ENCODE results near the gene HMCN2. TPM values are rescaled to one million over a fixed set of nuclear protein-coding genes. Genes with fewer than 3 reads are reported as not detected.

Gene HMCN2
- total and polyA plus RNA-seq, 2 experiments from 2014 or later: 0.50 to 0.54 TPM

DNA sequence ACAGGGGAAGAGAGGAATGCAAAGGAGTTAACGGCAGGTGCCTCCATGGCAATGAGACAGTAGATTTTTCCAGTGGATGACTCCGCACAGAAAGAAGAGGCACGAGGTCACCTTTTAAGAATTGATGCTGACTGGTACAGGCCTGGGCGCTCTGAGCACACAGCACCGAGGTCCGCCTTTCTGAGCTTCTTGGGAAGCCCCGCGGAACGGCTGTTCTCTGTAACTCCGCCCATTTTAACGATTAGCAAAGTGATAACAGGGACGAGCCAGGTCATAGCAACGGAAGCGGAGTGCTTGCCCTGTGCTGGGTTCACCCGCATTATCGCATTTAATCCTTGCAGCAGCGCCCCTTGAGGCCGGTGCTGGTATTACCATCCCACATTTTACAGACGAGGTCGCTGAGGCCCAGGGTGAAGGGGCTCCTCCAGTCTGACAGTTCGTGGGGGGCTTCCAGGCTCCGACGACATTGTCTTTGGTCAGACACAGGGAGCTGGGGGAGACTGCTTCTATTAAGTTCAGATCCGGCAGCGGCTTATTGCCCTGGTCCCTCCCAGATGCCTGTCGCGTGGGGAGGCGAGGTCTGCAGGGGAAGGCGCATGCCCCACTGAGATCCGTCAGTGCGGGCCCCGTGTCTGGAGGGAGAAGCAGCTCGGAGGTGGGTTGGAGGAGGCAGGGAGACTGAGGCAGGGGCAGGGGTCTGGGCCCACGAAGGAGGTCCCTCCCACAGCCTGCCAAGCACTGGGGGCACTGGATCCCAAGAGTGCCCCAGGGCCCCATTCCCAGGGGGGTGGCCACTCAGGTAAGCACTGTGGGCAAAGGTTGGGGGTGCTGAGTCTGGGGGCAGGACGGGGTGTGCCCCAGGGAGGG, 22.3 kb upstream of the HMCN2 start:
- Histone ChIP-seq H3K9me2 (replicated peaks; ENCODE audit: insufficient read depth) (no peaks in the 10 kb centered on the region), H3K4me2 (peak overlapping the region; percentile 64), H3K4me3 (no peak overlapping the region), H3K79me2 (no peaks in the 10 kb centered on the region), H3K27me3 (no peaks in the 10 kb centered on the region), H4K20me1 (ENCODE audit: insufficient read depth, poor library complexity, severe bottlenecking) (no peaks in the 10 kb centered on the region), H2AFZ (no peak overlapping the region), H3K4me1 (ENCODE audit: insufficient read depth) (no peaks in the 10 kb centered on the region), H3K36me3 (replicated peaks; ENCODE audit: insufficient read depth, low read depth) (no peaks in the 10 kb centered on the region), H3K27ac (no peak overlapping the region), H3K9me3 (ENCODE audit: low read depth) (no peaks in the 10 kb centered on the region)
- peak; percentile 86 for DNase-seq (ENCODE audit: low spot score)
- TF ChIP-seq EZH2 (IDR thresholded peaks at IDR 0.05; ENCODE audit: borderline replicate concordance): no peak
- TF ChIP-seq, protein P1, sequence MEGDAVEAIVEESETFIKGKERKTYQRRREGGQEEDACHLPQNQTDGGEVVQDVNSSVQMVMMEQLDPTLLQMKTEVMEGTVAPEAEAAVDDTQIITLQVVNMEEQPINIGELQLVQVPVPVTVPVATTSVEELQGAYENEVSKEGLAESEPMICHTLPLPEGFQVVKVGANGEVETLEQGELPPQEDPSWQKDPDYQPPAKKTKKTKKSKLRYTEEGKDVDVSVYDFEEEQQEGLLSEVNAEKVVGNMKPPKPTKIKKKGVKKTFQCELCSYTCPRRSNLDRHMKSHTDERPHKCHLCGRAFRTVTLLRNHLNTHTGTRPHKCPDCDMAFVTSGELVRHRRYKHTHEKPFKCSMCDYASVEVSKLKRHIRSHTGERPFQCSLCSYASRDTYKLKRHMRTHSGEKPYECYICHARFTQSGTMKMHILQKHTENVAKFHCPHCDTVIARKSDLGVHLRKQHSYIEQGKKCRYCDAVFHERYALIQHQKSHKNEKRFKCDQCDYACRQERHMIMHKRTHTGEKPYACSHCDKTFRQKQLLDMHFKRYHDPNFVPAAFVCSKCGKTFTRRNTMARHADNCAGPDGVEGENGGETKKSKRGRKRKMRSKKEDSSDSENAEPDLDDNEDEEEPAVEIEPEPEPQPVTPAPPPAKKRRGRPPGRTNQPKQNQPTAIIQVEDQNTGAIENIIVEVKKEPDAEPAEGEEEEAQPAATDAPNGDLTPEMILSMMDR (IDR thresholded peaks at IDR 0.05; ENCODE audit: poor library complexity): peak; percentile 86
- TF ChIP-seq EZH2phosphoT487 (IDR thresholded peaks at IDR 0.05; ENCODE audit: low read depth, severe bottlenecking, unreplicated experiment): no peak
- 32% methylated on average over 34 of the region's 35 CpGs for WGBS (ENCODE audit: low lambda C conversion rate, missing lambda C conversion rate)

DNA sequence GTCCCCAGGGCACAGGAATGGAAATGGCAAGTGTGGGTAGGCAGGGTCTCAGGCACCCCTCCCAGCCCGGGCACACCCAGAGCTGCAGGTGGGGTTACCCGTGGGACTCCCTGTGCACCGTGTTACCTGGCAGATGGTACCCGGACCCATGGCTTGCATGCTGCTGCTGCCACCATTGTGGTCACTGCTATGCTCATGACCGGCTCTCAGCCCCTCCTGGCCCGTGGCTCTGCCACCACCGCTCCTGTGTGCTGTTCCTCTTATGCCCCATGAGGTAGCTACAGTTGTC, 21.7 kb upstream of the HMCN2 start:
- no peak overlapping the region for H3K4me3 ChIP-seq
- no peaks in the 10 kb centered on the region for H3K79me2 ChIP-seq
- H3K27me3 ChIP-seq: no peaks in the 10 kb centered on the region
- H3K36me3 ChIP-seq (replicated peaks; ENCODE audit: insufficient read depth, low read depth): no peaks in the 10 kb centered on the region
- no peaks in the 10 kb centered on the region for H3K9me2 ChIP-seq (replicated peaks; ENCODE audit: insufficient read depth)
- no peak for TF ChIP-seq EZH2phosphoT487 (IDR thresholded peaks at IDR 0.05; ENCODE audit: low read depth, severe bottlenecking, unreplicated experiment)
- TF ChIP-seq, protein P1 (IDR thresholded peaks at IDR 0.05; ENCODE audit: poor library complexity): no peak
- TF ChIP-seq EZH2 (IDR thresholded peaks at IDR 0.05; ENCODE audit: borderline replicate concordance): no peak
- no peaks in the 10 kb centered on the region for H3K9me3 ChIP-seq (ENCODE audit: low read depth)
- no peaks in the 10 kb centered on the region for H4K20me1 ChIP-seq (ENCODE audit: insufficient read depth, poor library complexity, severe bottlenecking)
- no peaks in the 10 kb centered on the region for H3K4me1 ChIP-seq (ENCODE audit: insufficient read depth)
- H2AFZ ChIP-seq: no peak overlapping the region
- WGBS (ENCODE audit: low lambda C conversion rate, missing lambda C conversion rate): 96% methylated on average over 6 of the region's 7 CpGs
- H3K27ac ChIP-seq: no peak overlapping the region
- no peak overlapping the region for H3K4me2 ChIP-seq
- DNase-seq (ENCODE audit: low spot score): no peak

DNA sequence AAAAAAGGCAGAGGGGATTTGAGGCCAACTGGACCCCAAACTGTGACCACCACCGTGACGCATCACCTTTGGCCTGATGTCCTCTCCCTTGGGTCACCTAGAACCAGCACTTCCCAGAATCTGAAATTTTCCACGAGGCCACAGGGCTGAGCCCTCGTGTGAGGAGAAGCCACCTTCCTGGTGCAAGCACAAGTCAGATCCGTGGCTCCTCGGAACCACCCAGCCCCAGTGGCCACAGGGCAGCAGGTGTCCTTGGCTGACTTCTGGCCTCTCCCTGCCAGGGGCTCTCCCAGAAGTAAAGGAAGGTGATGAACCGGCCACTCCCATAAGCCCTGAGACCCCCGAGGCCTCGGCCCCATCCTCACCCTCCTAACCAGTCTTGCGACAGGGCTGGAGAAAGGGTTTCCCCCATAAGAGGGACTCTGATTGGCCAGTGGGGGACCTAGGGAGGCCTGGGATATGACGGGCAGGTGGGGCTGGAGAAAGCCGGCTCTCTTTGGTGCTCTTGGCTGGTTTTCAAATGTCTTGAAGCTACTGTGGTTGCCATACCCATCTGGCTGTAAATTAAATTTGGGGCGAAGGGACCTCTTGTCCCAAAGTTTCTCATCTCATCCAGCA, 20.9 kb upstream of the HMCN2 start:
- Histone ChIP-seq H3K9me2 (replicated peaks; ENCODE audit: insufficient read depth) (no peaks in the 10 kb centered on the region), H4K20me1 (ENCODE audit: insufficient read depth, poor library complexity, severe bottlenecking) (no peaks in the 10 kb centered on the region), H2AFZ (no peak overlapping the region), H3K9me3 (ENCODE audit: low read depth) (no peaks in the 10 kb centered on the region), H3K4me2 (no peak overlapping the region), H3K4me1 (ENCODE audit: insufficient read depth) (no peaks in the 10 kb centered on the region), H3K79me2 (no peaks in the 10 kb centered on the region), H3K27me3 (no peaks in the 10 kb centered on the region), H3K36me3 (replicated peaks; ENCODE audit: insufficient read depth, low read depth) (no peaks in the 10 kb centered on the region), H3K4me3 (no peak overlapping the region), H3K27ac (no peak overlapping the region)
- TF ChIP-seq, protein P1 (IDR thresholded peaks at IDR 0.05; ENCODE audit: poor library complexity): no peak
- TF ChIP-seq EZH2phosphoT487 (IDR thresholded peaks at IDR 0.05; ENCODE audit: low read depth, severe bottlenecking, unreplicated experiment) (no peak), EZH2 (IDR thresholded peaks at IDR 0.05; ENCODE audit: borderline replicate concordance) (no peak)
- no peak for DNase-seq (ENCODE audit: low spot score)
- WGBS (ENCODE audit: low lambda C conversion rate, missing lambda C conversion rate): 90% methylated on average over 13 of the region's 13 CpGs

Data from hepatocyte (in vitro differentiated cells).